Measurements from ENCODE around the gene ADRA2B.

The ADRA2B gene

GRCh38 chr2:96100893-96101304 is 15.5 kb downstream of the ADRA2B start:
- DNase-seq (ENCODE audit: insufficient read length, low spot score) (peak; percentile 2), FAIRE-seq (no peak)
- no peak for TF ChIP-seq CTCF (IDR thresholded peaks at IDR 0.05; ENCODE audit: insufficient read depth, missing control alignments)

- DNase-seq (ENCODE audit: insufficient read length, low spot score) (peak; percentile 3), FAIRE-seq (no peak)
- no peak for TF ChIP-seq CTCF (IDR thresholded peaks at IDR 0.05; ENCODE audit: insufficient read depth, missing control alignments)
Measured at GRCh38 chr2:96099861-96100798, 16.2 kb downstream of the ADRA2B start.

DNA sequence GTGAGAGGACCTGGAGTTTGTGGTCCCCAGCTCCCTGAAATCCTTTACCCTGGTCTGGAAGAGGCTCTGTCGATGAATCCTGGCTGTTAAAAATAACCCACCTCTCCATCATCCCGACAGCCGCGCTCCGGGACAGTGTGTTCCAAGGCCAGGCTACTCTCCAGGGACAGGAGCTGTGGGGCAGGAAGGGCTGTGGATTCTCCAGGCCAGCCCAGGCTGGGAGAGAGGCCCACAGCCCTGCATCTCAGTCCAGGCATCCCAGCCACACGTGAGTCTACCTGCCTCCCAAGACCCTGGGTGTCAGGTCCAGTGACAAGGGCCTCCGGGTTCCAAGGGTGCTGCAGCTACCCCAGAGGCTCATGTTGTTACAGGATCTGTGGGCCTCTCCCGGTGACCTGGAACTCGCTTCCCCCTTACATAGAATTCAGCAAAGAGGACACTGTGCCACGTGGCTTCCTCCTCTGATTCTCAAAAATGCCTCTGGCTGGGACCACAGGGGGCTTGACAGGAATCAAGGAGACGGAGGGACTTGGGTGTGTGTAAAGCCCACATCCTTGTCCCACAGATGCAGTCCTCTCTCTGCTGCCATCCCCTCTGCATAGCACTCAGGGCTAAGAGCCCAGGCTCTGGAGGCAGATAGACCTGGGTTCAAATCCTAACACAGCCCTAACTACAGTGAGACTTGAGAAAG is 17.3 kb downstream of the ADRA2B start:
- TF ChIP-seq CTCF (IDR thresholded peaks at IDR 0.05; ENCODE audit: insufficient read depth, missing control alignments) = no peak
- DNase-seq (ENCODE audit: insufficient read length, low spot score) = no peak
- FAIRE-seq = no peak

- FAIRE-seq = no peak
- DNase-seq (ENCODE audit: insufficient read length, low spot score) = no peak
- no peak for TF ChIP-seq CTCF (IDR thresholded peaks at IDR 0.05; ENCODE audit: insufficient read depth, missing control alignments)
Measured at GRCh38 chr2:96097951-96098823, 18.2 kb downstream of the ADRA2B start.

GRCh38 chr2:96097441-96097840 is 18.9 kb downstream of the ADRA2B start:
- FAIRE-seq (no peak), DNase-seq (ENCODE audit: insufficient read length, low spot score) (no peak)
- no peak for TF ChIP-seq CTCF (IDR thresholded peaks at IDR 0.05; ENCODE audit: insufficient read depth, missing control alignments)

DNA sequence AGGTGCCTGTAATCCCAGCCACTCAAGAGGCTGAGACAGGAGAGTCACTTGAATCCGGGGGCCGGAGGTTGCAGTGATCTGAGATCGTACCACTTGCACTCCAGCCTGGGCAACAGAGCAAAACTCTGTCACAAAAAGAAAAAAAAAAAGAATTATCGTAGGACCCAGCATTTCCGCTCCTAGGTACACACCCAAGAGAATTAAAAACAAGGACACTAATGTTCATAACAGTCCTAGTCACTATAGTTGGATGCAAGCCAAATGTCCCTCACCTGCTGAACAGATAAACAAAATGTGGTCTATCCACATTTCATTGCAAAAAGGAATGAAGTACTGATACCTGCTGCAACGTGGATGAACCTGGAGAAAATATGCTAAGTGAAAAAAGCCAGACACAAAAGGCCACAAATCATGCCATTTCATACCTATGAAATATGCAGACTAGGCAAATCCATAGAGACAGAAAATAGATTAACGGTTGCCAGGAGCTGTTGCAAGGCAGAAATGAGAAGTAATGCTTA is 21.2 kb downstream of the ADRA2B start:
- DNase-seq (ENCODE audit: insufficient read length, low spot score) (no peak), FAIRE-seq (no peak)
- no peak for TF ChIP-seq CTCF (IDR thresholded peaks at IDR 0.05; ENCODE audit: insufficient read depth, missing control alignments)
